HepG2 (cell line): ENCODE measurements around the gene WNT7B. TPM values are rescaled to one million over a fixed set of nuclear protein-coding genes. Genes with fewer than 3 reads are reported as not detected.

Experiments
- ATAC-seq: fragments of 200-7000 bp; cut with Tn5 transposase; 3 replicates; pipeline ENCODE4 v1.9.1; 2020; ENCODE audit warnings: mild to moderate bottlenecking, moderate library complexity
- BruUV-seq: library from RNA; stranded (reverse); fragments of 400-500 nt; replicated peaks from 2 replicates; lab custom pipeline; 2021; lab: Mats Ljungman, UMichigan
- CTCF ChIA-PET: fragments of 300-600 bp; formaldehyde crosslinking; extraction: SDS; loops from one replicate; lab custom pipeline; 2021; ENCODE audit warnings: low total read pairs, inconsistent platforms, low intra/inter-chr PET ratio; lab: Yijun Ruan, JAX
- POLR2A ChIA-PET: fragments of 350-600 bp; sonication (Branson Sonifier 250); formaldehyde crosslinking; loops from one replicate; lab custom pipeline; 2020; ENCODE audit warnings: antibody characterized with exemption, inconsistent platforms; lab: Yijun Ruan, JAX
- DNase-seq: peaks from one replicate; pipeline ENCODE4 v3.0.0-alpha.2; 2015; ENCODE audit warnings: low spot score
- FAIRE-seq: peaks from 3 replicates; lab custom pipeline; 2011; peaks lifted over from hg19 to GRCh38; lab: Jason Lieb, UNC
- H2AFZ ChIP-seq: one replicate; pipeline ENCODE4 v1.6.1; 2011; ENCODE audit warnings: low read length, inconsistent platforms
- H3K27ac ChIP-seq: fragments of 300-600 bp; 3 replicates; pipeline ENCODE4 v1.8.0; 2011; ENCODE audit warnings: mixed run types, mild to moderate bottlenecking, mixed read lengths, low read length, inconsistent platforms; ENCODE audit not compliant: insufficient read depth; ENCODE audit errors: extremely low read length
- H3K27me3 ChIP-seq, 2 experiments: fragments of 200-600 bp in 1 of 2; 2 replicates in 1 of 2; 3 replicates in 1 of 2; pipeline versions ENCODE4 v1.6.0 to v1.8.0; 2011; ENCODE audit warnings: low read length in 2 of 2, mild to moderate bottlenecking in 2 of 2, moderate library complexity in 2 of 2, inconsistent platforms in 1 of 2; ENCODE audit not compliant: insufficient read depth in 2 of 2, control insufficient read depth in 1 of 2
- H3K36me3 ChIP-seq, 2 experiments: fragments of 200-600 bp in 1 of 2; replicated peaks in 1 of 2; 2 replicates in 1 of 2; 3 replicates in 1 of 2; pipeline versions ENCODE4 v1.5.1 to v1.8.0; 2011; ENCODE audit warnings: low read length in 2 of 2, inconsistent platforms in 1 of 2; ENCODE audit not compliant: insufficient read depth in 2 of 2, control insufficient read depth in 1 of 2
- H3K4me1 ChIP-seq: 2 replicates; pipeline ENCODE4 v1.5.1; 2012; ENCODE audit warnings: low read length, inconsistent platforms; ENCODE audit not compliant: insufficient read depth
- H3K4me2 ChIP-seq: 2 replicates; pipeline ENCODE4 v1.6.0; 2011; ENCODE audit warnings: low read depth, low read length, inconsistent platforms
- H3K4me3 ChIP-seq, 3 experiments: fragments of 200-600 bp in 1 of 3; sonication (generic), shearing (Covaris generic) in 1 of 3; replicated peaks in 1 of 3; 2 replicates each; pipeline ENCODE4 v1.5.1; 2011 to 2016; ENCODE audit warnings: low read length in 3 of 3, inconsistent platforms in 2 of 3, low read depth in 2 of 3, mild to moderate bottlenecking in 2 of 3, control low read depth in 1 of 3, mixed read lengths in 1 of 3; ENCODE audit not compliant: insufficient read depth in 1 of 3
- H3K79me2 ChIP-seq: one replicate; pipeline ENCODE4 v1.6.1; 2011; ENCODE audit warnings: low read length, inconsistent platforms; ENCODE audit not compliant: insufficient read depth
- H3K9ac ChIP-seq: 2 replicates; pipeline ENCODE4 v1.6.0; 2011; ENCODE audit warnings: mild to moderate bottlenecking, low read depth, low read length, inconsistent platforms; ENCODE audit not compliant: insufficient read depth
- H3K9me3 ChIP-seq: 2 replicates; pipeline ENCODE4 v1.5.1; 2012; ENCODE audit warnings: mild to moderate bottlenecking, low read length
- H4K20me1 ChIP-seq: 2 replicates; pipeline ENCODE4 v1.6.0; 2011; ENCODE audit warnings: inconsistent platforms, mild to moderate bottlenecking, low read length, moderate library complexity; ENCODE audit not compliant: insufficient read depth
- BHLHE40 ChIP-seq: IDR thresholded peaks from 2 replicates; pipeline ENCODE4 v1.6.1; 2011; ENCODE audit warnings: low read length, improper control_type of control experiment
- MAFF ChIP-seq: IDR thresholded peaks from 2 replicates; pipeline ENCODE4 v1.6.1; 2011; ENCODE audit warnings: low read depth, low read length, improper control_type of control experiment
- RAD51 ChIP-seq: fragments of 450-650 bp; IDR thresholded peaks from 2 replicates; pipeline ENCODE4 v1.6.1; 2016; ENCODE audit warnings: borderline replicate concordance
- ZNF256 ChIP-seq: sonication (generic); formaldehyde crosslinking; conservative IDR thresholded peaks from 2 replicates; pipeline ENCODE4 v1.4.0; 2020; ENCODE audit warnings: missing genetic modification reagents
- WGBS: methylation state at CpG from one replicate; pipeline ENCODE4 v1.1.6; 2017; ENCODE audit warnings: low lambda C conversion rate; 5-methylcytosine and 5-hydroxymethylcytosine counted together
- in situ Hi-C: cut with HindIII; loops from 2 replicates; pipeline ENCODE4 v1.10.0; 2017; ENCODE audit warnings: low pct_unique_long_range_greater_than_20kb; ENCODE audit not compliant: extremely low pct_ligation_motif_present
- intact Hi-C: fragments of 100-400 bp; cut with micrococcal nuclease; formaldehyde crosslinking; loops from one replicate; pipeline ENCODE4 v1.10.0; 2022; ENCODE audit not compliant: unreplicated experiment
- polyA plus RNA-seq, 8 experiments: library from polyadenylated mRNA; depleted of rRNA in 3 of 8; stranded (reverse) in 7 of 8; unstranded in 1 of 8; fragments of >200 nt; fragmentation: Illumina TruSeq in 4 of 8; extraction: Trizol in 4 of 8; gene quantifications; 2 replicates each; pipeline versions ENCODE4 v1.2.1 to v1.2.3, GENCODE V29; 2011 to 2016; ENCODE audit warnings: low read depth in 4 of 8, missing spikeins in 1 of 8, mixed read lengths in 1 of 8; ENCODE audit not compliant: insufficient read depth in 1 of 8
- total RNA-seq, 5 experiments: library from RNA; depleted of rRNA; stranded (reverse); fragments of >200 nt; fragmentation: Illumina TruSeq; extraction: Trizol; gene quantifications; 2 replicates each; pipeline ENCODE4 v1.2.3, GENCODE V29; 2016; ENCODE audit warnings: low read depth in 1 of 5
- TF ChIP-seq, protein P1 (sequence below): fragments of 450-650 bp; IDR thresholded peaks from 2 replicates; pipeline ENCODE4 v1.6.1; 2016
- TF ChIP-seq, protein P2 (sequence below): sonication (generic); formaldehyde crosslinking; IDR thresholded peaks from 2 replicates; pipeline ENCODE4 v1.4.0; 2020; ENCODE audit warnings: missing genetic modification reagents, low read depth, mild to moderate bottlenecking, borderline replicate concordance
- TF ChIP-seq, protein P3 (sequence below), 2 experiments: sonication (generic) in 1 of 2; formaldehyde crosslinking in 1 of 2; IDR thresholded peaks; 2 replicates each; pipeline versions ENCODE4 v1.5.1 to v1.6.1; 2011 to 2020; ENCODE audit warnings: borderline replicate concordance in 1 of 2, low read depth in 1 of 2, low read length in 1 of 2, mild to moderate bottlenecking in 1 of 2, missing genetic modification reagents in 1 of 2, moderate library complexity in 1 of 2
- TF ChIP-seq, protein P4 (sequence below): sonication (generic); formaldehyde crosslinking; IDR thresholded peaks from 2 replicates; pipeline ENCODE4 v1.5.1; 2020; ENCODE audit warnings: mild to moderate bottlenecking, missing genetic modification reagents
- TF ChIP-seq, protein P5 (sequence below): sonication (generic); formaldehyde crosslinking; IDR thresholded peaks from 2 replicates; pipeline ENCODE4 v1.5.1; 2020; ENCODE audit warnings: mild to moderate bottlenecking, missing genetic modification reagents, moderate library complexity

Gene WNT7B
- total and polyA plus RNA-seq, 2 of the 13 experiments (the other 11 are each of a cell fraction or from before 2014, with no cell fraction given): 0.09 TPM; not detected in 1

DNA sequence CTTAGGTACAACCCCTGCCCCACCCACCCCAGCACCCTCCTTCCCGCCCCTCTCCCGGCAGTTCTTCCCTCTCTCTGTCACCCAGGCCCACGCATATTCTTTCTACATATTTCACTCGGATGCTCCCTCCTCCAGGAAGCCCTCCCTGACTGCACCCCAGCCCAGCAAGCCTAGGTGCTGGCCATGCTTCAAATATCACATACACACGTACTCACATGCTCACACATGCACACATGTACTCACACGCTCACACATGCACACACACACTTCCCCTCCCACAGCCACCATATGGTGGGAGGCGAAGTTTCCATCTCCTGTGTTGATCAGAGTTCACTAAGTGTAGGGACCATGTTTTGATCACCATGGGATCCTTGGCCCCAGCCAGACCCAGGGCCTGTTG, 90.4 kb downstream of the WNT7B start (continued):
- TF ChIP-seq, protein P1, sequence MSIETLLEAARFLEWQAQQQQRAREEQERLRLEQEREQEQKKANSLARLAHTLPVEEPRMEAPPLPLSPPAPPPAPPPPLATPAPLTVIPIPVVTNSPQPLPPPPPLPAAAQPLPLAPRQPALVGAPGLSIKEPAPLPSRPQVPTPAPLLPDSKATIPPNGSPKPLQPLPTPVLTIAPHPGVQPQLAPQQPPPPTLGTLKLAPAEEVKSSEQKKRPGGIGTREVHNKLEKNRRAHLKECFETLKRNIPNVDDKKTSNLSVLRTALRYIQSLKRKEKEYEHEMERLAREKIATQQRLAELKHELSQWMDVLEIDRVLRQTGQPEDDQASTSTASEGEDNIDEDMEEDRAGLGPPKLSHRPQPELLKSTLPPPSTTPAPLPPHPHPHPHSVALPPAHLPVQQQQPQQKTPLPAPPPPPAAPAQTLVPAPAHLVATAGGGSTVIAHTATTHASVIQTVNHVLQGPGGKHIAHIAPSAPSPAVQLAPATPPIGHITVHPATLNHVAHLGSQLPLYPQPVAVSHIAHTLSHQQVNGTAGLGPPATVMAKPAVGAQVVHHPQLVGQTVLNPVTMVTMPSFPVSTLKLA: 0 out of 2 replicates have a peak, but pooled peaks have one; percentile 6

DNA sequence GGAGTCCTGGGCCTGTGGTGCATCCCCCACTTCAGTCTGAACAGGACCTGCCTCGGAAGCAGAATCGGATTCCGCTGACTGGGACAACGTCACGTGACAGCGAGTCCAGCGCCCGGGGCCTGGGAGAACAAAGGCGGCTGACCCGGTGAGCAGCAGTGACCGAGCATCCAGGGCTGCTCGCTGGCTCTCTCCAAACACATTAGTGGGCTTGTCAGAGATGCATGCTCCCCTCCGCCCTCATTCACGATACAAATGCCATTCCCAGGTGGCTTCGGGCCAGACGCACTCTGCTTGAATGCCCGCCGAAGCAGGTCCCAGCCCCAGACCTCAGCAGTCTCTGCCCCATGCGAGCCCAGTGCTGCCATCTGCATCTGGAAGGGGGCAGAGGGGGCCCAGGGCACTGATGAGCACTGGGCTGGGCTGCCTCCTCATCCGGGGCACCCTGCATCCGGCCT, 91.0 kb downstream of the WNT7B start:
- no peaks in the 10 kb centered on the region for H3K9me3 ChIP-seq
- 0 out of 2 replicates have a peak, but pooled peaks cover under 1% of the 10 kb centered on the region for H3K4me1 ChIP-seq
- FAIRE-seq (no peak), ATAC-seq (peak; percentile 19; the same call in 2 of the 3 replicates), DNase-seq (peak; percentile 25)
- no peaks in the 10 kb centered on the region for H3K36me3 ChIP-seq
- intact Hi-C loops: no loop called here
- no peak overlapping the region for H3K27ac ChIP-seq
- TF ChIP-seq BHLHE40: peak; percentile 74
- TF ChIP-seq, protein P2, sequence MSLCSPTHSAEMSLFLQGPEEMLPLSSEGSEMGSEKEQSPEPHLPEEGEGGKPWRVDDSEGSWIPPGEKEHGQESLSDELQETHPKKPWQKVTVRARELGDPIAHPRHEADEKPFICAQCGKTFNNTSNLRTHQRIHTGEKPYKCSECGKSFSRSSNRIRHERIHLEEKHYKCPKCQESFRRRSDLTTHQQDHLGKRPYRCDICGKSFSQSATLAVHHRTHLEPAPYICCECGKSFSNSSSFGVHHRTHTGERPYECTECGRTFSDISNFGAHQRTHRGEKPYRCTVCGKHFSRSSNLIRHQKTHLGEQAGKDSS: no peak
- no peak for TF ChIP-seq ZNF256 (CRISPR knock-in tag)
- TF ChIP-seq, protein P3, sequence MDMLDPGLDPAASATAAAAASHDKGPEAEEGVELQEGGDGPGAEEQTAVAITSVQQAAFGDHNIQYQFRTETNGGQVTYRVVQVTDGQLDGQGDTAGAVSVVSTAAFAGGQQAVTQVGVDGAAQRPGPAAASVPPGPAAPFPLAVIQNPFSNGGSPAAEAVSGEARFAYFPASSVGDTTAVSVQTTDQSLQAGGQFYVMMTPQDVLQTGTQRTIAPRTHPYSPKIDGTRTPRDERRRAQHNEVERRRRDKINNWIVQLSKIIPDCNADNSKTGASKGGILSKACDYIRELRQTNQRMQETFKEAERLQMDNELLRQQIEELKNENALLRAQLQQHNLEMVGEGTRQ (IDR thresholded peaks at IDR 0.05; ENCODE audit: low read depth, low read length): peak; percentile 77
- TF ChIP-seq, protein P3 (CRISPR knock-in tag; IDR thresholded peaks at IDR 0.05; ENCODE audit: borderline replicate concordance): peak; percentile 58; the same call in 1 of the 2 replicates
- TF ChIP-seq, protein P4, sequence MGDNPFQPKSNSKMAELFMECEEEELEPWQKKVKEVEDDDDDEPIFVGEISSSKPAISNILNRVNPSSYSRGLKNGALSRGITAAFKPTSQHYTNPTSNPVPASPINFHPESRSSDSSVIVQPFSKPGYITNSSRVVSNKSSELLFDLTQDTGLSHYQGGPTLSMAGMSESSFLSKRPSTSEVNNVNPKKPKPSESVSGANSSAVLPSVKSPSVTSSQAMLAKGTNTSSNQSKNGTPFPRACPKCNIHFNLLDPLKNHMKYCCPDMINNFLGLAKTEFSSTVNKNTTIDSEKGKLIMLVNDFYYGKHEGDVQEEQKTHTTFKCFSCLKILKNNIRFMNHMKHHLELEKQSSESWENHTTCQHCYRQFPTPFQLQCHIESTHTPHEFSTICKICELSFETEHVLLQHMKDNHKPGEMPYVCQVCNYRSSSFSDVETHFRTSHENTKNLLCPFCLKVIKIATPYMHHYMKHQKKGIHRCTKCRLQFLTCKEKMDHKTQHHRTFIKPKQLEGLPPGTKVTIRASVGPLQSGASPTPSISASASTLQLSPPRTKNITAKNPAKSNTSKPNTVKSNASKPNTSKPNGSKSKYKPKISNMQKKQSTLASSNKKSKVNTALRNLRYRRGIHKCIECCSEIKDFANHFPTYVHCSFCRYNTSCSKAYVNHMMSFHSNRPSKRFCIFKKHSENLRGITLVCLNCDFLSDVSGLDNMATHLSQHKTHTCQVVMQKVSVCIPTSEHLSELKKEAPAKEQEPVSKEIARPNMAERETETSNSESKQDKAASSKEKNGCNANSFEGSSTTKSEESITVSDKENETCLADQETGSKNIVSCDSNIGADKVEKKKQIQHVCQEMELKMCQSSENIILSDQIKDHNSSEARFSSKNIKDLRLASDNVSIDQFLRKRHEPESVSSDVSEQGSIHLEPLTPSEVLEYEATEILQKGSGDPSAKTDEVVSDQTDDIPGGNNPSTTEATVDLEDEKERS: no peak
- TF ChIP-seq RAD51: peak; percentile 85
- TF ChIP-seq, protein P5, sequence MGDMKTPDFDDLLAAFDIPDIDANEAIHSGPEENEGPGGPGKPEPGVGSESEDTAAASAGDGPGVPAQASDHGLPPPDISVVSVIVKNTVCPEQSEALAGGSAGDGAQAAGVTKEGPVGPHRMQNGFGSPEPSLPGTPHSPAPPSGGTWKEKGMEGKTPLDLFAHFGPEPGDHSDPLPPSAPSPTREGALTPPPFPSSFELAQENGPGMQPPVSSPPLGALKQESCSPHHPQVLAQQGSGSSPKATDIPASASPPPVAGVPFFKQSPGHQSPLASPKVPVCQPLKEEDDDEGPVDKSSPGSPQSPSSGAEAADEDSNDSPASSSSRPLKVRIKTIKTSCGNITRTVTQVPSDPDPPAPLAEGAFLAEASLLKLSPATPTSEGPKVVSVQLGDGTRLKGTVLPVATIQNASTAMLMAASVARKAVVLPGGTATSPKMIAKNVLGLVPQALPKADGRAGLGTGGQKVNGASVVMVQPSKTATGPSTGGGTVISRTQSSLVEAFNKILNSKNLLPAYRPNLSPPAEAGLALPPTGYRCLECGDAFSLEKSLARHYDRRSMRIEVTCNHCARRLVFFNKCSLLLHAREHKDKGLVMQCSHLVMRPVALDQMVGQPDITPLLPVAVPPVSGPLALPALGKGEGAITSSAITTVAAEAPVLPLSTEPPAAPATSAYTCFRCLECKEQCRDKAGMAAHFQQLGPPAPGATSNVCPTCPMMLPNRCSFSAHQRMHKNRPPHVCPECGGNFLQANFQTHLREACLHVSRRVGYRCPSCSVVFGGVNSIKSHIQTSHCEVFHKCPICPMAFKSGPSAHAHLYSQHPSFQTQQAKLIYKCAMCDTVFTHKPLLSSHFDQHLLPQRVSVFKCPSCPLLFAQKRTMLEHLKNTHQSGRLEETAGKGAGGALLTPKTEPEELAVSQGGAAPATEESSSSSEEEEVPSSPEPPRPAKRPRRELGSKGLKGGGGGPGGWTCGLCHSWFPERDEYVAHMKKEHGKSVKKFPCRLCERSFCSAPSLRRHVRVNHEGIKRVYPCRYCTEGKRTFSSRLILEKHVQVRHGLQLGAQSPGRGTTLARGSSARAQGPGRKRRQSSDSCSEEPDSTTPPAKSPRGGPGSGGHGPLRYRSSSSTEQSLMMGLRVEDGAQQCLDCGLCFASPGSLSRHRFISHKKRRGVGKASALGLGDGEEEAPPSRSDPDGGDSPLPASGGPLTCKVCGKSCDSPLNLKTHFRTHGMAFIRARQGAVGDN: peak; percentile 30; the same call in 1 of the 2 replicates
- 0 out of 2 replicates have a peak, but pooled peaks have one; percentile 0 for TF ChIP-seq MAFF
- POLR2A ChIA-PET: no interaction called here
- H2AFZ ChIP-seq: no peak overlapping the region
- CTCF ChIA-PET: no interaction called here
- no TSS peak for BruUV-seq
- H3K79me2 ChIP-seq: no peaks in the 10 kb centered on the region
- H3K4me3 ChIP-seq: peak overlapping the region in 1 of 3 experiments; percentile 10; a peak in 1 of 6 replicates
- no peak overlapping the region for H3K9ac ChIP-seq
- peaks cover 17 to 76% of the 10 kb centered on the region in 2 experiments for H3K27me3 ChIP-seq
- WGBS: no CpG with 5 or more reads among the region's 21 CpGs
- H4K20me1 ChIP-seq: no peaks in the 10 kb centered on the region
- in situ Hi-C loops: no loop called here
- 0 out of 2 replicates have a peak overlapping the region, but pooled peaks have one; percentile 27 for H3K4me2 ChIP-seq
